Transverse colon (tissue), 4 donors: ENCODE measurements around the gene BMAL1. TPM values are rescaled to one million over a fixed set of nuclear protein-coding genes. Genes with fewer than 3 reads are reported as not detected.

Experiments used
- DNase-seq: peaks from one replicate; pipeline ENCODE4 v3.0.0-alpha.2; 2019
- H3K27ac ChIP-seq, 4 donors: fragments of 200-600 bp; sonication (generic); 2 replicates each; pipeline ENCODE4 v1.5.1; 2016 to 2018; ENCODE audit warnings: inconsistent platforms in 4 of 4
- H3K27me3 ChIP-seq: fragments of 200-600 bp; sonication (generic); 2 replicates; pipeline ENCODE4 v1.5.1; 2017; ENCODE audit warnings: inconsistent platforms
- H3K36me3 ChIP-seq, 4 donors: fragments of 200-600 bp; sonication (generic); 2 replicates each; pipeline ENCODE4 v1.5.1; 2017 to 2019; ENCODE audit warnings: inconsistent platforms in 4 of 4
- H3K4me1 ChIP-seq, 4 donors: fragments of 200-600 bp; sonication (generic); 2 replicates each; pipeline ENCODE4 v1.5.1; 2017 to 2020; ENCODE audit warnings: inconsistent platforms in 4 of 4
- H3K4me3 ChIP-seq, 4 donors: fragments of 200-600 bp; sonication (generic); 1 replicate in 1 of 4; 2 replicates in 3 of 4; pipeline versions ENCODE4 v1.5.1 to v1.6.1; 2017 to 2019; ENCODE audit warnings: inconsistent platforms in 4 of 4
- H3K9me3 ChIP-seq, 2 donors: fragments of 200-600 bp; sonication (generic); 2 replicates each; pipeline ENCODE4 v1.5.1; 2017 to 2019; ENCODE audit warnings: inconsistent platforms in 2 of 2
- CTCF ChIP-seq, 5 experiments: fragments of 200-600 bp in 3 of 5; fragments of 450-650 bp in 2 of 5; sonication (generic) in 3 of 5; IDR thresholded peaks; 1 replicate in 2 of 5; 2 replicates in 3 of 5; pipeline ENCODE4 v1.5.1; 2016 to 2017; ENCODE audit warnings: antibody characterized with exemption in 5 of 5, inconsistent platforms in 3 of 5, mild to moderate bottlenecking in 2 of 5, moderate library complexity in 1 of 5
- EP300 ChIP-seq: sonication (generic); formaldehyde crosslinking; IDR thresholded peaks from one replicate; pipeline ENCODE4 v1.6.1; 2017; ENCODE audit warnings: antibody characterized with exemption, low read depth
- POLR2A ChIP-seq: fragments of 450-650 bp; IDR thresholded peaks from one replicate; pipeline ENCODE4 v1.6.1; 2016; ENCODE audit warnings: antibody characterized with exemption, mild to moderate bottlenecking, moderate library complexity
- POLR2AphosphoS5 ChIP-seq, 3 donors: sonication (generic); formaldehyde crosslinking; IDR thresholded peaks; one replicate each; pipeline ENCODE4 v1.6.1; 2016; ENCODE audit warnings: antibody characterized with exemption in 3 of 3
- WGBS, 2 donors: methylation state at CpG; one replicate each; pipeline ENCODE4 v1.1.5; 2018; ENCODE audit warnings: low coverage in 1 of 2; 5-methylcytosine and 5-hydroxymethylcytosine counted together
- in situ Hi-C, 4 donors: fragments of 200-750 bp; cut with MboI; loops; one replicate each; pipeline versions ENCODE4 v1.15.0 to v1.15.1; 2017; ENCODE audit warnings: low sequenced_read_pairs in 3 of 4, low pct_ligation_motif_present in 1 of 4, low pct_unique_long_range_greater_than_20kb in 1 of 4
- intact Hi-C: fragments of 100-400 bp; cut with DNase I; formaldehyde crosslinking; loops from one replicate; pipeline ENCODE4 v1.15.1; 2023; ENCODE audit warnings: low total_unique reads
- total RNA-seq, 4 donors: library from RNA; depleted of rRNA; stranded (reverse); fragments of >200 nt; gene quantifications; one replicate each; pipeline ENCODE4 v1.1.0, GENCODE V29; 2016

BMAL1 gene
- total RNA-seq, 4 donors from 2014 or later: 20.7 to 48.6 (median 30.8) TPM

- intact Hi-C loops (loop anchor here (5.0 kb wide), 1 partner anchor 1474 kb away; no protein-coding TSS in a partner anchor), in situ Hi-C loops (no loop called here)
- DNase-seq: no peak
- 93 to 94% methylated on average over 3 of the region's 3 CpGs for WGBS, 2 donors
- Histone ChIP-seq H3K27me3 (no peaks in the 10 kb centered on the region), H3K9me3 (no peaks in the 10 kb centered on the region), H3K36me3 (no peaks in the 10 kb centered on the region), H3K27ac (no peak overlapping the region), H3K4me3 (no peak overlapping the region), H3K4me1 (peaks cover 0 to 32% (median 6%) of the 10 kb centered on the region in 4 donors)
- TF ChIP-seq POLR2AphosphoS5 (IDR thresholded peaks at IDR 0.05): no peak
Observed at GRCh38 chr11:13291361-13291760, 13.8 kb downstream of the BMAL1 start.

DNA sequence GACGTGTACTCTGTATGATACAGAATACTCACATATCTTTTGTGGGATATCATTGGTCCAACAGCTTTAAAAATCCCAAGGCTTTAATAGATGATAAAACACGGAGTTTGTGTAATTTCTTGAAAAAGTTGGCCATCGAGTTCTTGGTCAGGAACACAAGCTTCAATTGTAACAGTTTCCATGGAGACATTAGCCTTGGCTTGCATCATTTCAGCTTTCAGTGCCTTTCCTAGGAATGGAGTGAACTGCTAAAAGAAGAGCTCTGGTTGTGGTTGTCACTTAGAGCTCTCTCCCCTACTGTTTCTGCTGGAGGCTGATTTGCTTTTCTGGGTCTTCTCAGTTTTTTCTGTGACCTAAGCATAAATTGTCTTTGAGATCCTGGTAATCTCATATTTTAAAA lies 14.2 kb downstream of the BMAL1 start:
- Histone ChIP-seq H3K9me3 (no peaks in the 10 kb centered on the region), H3K36me3 (no peaks in the 10 kb centered on the region), H3K27me3 (no peaks in the 10 kb centered on the region), H3K4me3 (no peak overlapping the region), H3K27ac (no peak overlapping the region), H3K4me1 (peaks cover 0 to 27% (median 4%) of the 10 kb centered on the region in 4 donors)
- no peak for DNase-seq
- in situ Hi-C loops: no loop called here
- 61 to 66% methylated on average over 3 of the region's 3 CpGs for WGBS, 2 donors
- intact Hi-C loops: loop anchor here (5.0 kb wide), 1 partner anchor 1474 kb away; no protein-coding TSS in a partner anchor
- TF ChIP-seq POLR2AphosphoS5 (IDR thresholded peaks at IDR 0.05) (no peak), EP300 (no peak), CTCF (IDR thresholded peaks at IDR 0.05) (no peak), POLR2A (no peak)

GRCh38 chr11:13292970-13293369 lies 15.4 kb downstream of the BMAL1 start:
- no peak for TF ChIP-seq POLR2AphosphoS5 (IDR thresholded peaks at IDR 0.05)
- TF ChIP-seq CTCF (IDR thresholded peaks at IDR 0.05): no peak
- TF ChIP-seq POLR2A: no peak
- TF ChIP-seq EP300: no peak
- Histone ChIP-seq H3K4me1 (peaks cover 0 to 24% (median 4%) of the 10 kb centered on the region in 4 donors), H3K36me3 (no peaks in the 10 kb centered on the region), H3K27me3 (no peaks in the 10 kb centered on the region), H3K9me3 (no peaks in the 10 kb centered on the region), H3K27ac (no peak overlapping the region), H3K4me3 (no peak overlapping the region)
- in situ Hi-C loops: no loop called here
- DNase-seq: no peak
- WGBS, 2 donors: 86 to 96% methylated on average over 2 of the region's 2 CpGs
- intact Hi-C loops: loop anchor here (5.0 kb wide), 1 partner anchor 1476 kb away; no protein-coding TSS in a partner anchor

DNA sequence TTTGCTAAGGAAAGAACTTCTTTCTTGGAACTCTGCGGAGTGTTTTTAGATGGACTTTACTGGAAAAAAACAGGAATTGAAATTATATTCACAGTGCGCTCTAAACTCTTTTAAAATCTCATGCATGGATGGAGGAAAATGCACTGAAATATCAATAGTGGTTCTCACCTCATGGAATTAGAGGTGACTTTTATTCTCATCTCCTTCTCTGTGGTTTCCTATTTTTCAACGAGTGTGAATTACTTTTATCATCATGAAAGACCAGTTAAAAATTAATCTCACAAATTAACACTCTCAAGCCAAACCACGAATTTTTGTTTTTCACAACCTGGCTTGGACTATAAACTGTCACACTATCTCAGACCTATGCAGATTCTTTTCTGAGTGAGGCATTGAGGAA lies 16.6 kb downstream of the BMAL1 start:
- Histone ChIP-seq H3K27ac (no peak overlapping the region), H3K36me3 (no peaks in the 10 kb centered on the region), H3K4me1 (peaks cover 0 to 24% (median 4%) of the 10 kb centered on the region in 4 donors), H3K9me3 (no peaks in the 10 kb centered on the region), H3K27me3 (no peaks in the 10 kb centered on the region), H3K4me3 (no peak overlapping the region)
- no peak for TF ChIP-seq POLR2A
- intact Hi-C loops: loop anchor here (5.0 kb wide), 1 partner anchor 1477 kb away; no protein-coding TSS in a partner anchor
- 50 to 56% methylated on average over 4 of the region's 4 CpGs for WGBS, 2 donors
- no peak for DNase-seq
- in situ Hi-C loops: no loop called here

DNA sequence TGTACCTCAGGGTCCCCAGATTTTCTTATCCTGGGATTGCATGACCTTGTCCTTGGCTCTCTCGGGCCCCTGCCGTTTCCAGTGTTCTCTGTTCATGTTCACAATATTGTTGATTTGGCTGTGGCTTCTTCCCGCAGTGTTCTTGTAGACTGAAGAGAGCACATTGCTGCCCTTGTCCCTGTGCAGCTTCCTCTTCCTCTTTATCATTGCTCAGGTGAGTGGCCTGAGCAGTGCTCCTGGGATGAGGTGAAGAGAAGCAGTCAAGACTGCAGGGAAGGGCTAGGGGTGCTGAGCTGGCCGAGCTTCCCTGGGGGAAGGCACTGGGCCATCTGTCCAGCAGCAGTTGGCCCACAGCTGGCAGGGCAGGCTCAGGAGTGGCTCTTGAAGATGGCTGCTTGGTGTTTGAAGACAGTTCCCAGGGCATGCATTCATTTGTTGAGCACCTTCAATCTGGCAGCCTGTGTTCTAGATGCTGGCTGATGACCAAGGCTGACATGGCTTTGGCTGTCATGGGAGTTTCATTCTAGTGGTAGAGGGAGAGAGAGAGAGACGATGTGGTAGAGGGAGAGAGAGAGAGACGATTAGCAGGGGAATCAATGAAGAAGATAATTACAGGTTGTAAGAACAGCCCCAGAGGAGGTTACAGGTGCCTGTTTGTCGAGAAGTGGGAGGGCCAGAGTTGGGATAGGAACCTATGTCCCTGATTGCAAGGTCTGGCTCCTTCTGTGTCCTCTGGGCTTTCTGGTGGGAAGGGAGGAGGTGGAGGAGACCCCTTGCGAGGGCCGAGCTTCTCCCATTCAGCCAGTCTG lies 17.4 kb downstream of the BMAL1 start:
- in situ Hi-C loops (no loop called here), intact Hi-C loops (loop anchor here (5.0 kb wide), 1 partner anchor 1478 kb away; no protein-coding TSS in a partner anchor)
- Histone ChIP-seq H3K4me1 (peaks cover 0 to 28% (median 4%) of the 10 kb centered on the region in 4 donors), H3K27ac (no peak overlapping the region), H3K36me3 (no peaks in the 10 kb centered on the region), H3K4me3 (no peak overlapping the region), H3K9me3 (no peaks in the 10 kb centered on the region), H3K27me3 (no peaks in the 10 kb centered on the region)
- WGBS, 2 donors: 83 to 95% methylated on average over 7 to 8 of the region's 9 CpGs
- no peak for DNase-seq
- no peak for TF ChIP-seq CTCF (IDR thresholded peaks at IDR 0.05)
- no peak for TF ChIP-seq EP300
- no peak for TF ChIP-seq POLR2A
- no peak for TF ChIP-seq POLR2AphosphoS5 (IDR thresholded peaks at IDR 0.05)
